Body of pancreas (tissue), 4 donors: Measurements from ENCODE around the gene RANBP10. TPM values are rescaled to one million over a fixed set of nuclear protein-coding genes. Genes with fewer than 3 reads are reported as not detected.

Experiments
- ATAC-seq: fragments of 150-250 bp; one replicate; pipeline ENCODE4 v1.9.1; 2016
- DNase-seq, 4 donors: peaks; one replicate each; pipeline ENCODE4 v3.0.0-alpha.2; 2019
- H3K27ac ChIP-seq, 4 donors: fragments of 200-600 bp; sonication (generic); 1 replicate in 3 of 4; 2 replicates in 1 of 4; pipeline versions ENCODE4 v1.5.1 to v1.6.1; 2016 to 2019; ENCODE audit warnings: mild to moderate bottlenecking in 1 of 4, mixed read lengths in 1 of 4, moderate library complexity in 1 of 4
- H3K27me3 ChIP-seq, 2 donors: fragments of 200-600 bp; sonication (generic); one replicate each; pipeline ENCODE4 v1.6.0; 2016; ENCODE audit warnings: mild to moderate bottlenecking in 1 of 2
- H3K36me3 ChIP-seq, 2 donors: fragments of 200-600 bp; sonication (generic); replicated peaks in 1 of 2; 2 replicates each; pipeline ENCODE4 v1.5.1; 2016; ENCODE audit warnings: low read depth in 2 of 2; ENCODE audit not compliant: insufficient read depth in 1 of 2
- H3K4me1 ChIP-seq: fragments of 200-600 bp; sonication (generic); one replicate; pipeline ENCODE4 v1.6.0; 2016
- H3K4me3 ChIP-seq, 2 donors: fragments of 200-600 bp; sonication (generic); 1 replicate in 1 of 2; 2 replicates in 1 of 2; pipeline ENCODE4 v1.5.1; 2016 to 2019
- H3K9me3 ChIP-seq, 3 donors: fragments of 200-600 bp; sonication (generic); 1 replicate in 2 of 3; 2 replicates in 1 of 3; pipeline ENCODE4 v1.5.1; 2016
- CTCF ChIP-seq, 7 experiments: fragments of 450-650 bp in 4 of 7; fragments of 200-600 bp in 3 of 7; sonication (generic) in 3 of 7; IDR thresholded peaks; one replicate each; pipeline ENCODE4 v1.5.1; 2016 to 2019; ENCODE audit warnings: antibody characterized with exemption in 7 of 7
- POLR2A ChIP-seq, 3 donors: fragments of 450-650 bp; IDR thresholded peaks; one replicate each; pipeline ENCODE4 v1.6.1; 2016; ENCODE audit warnings: antibody characterized with exemption in 3 of 3, mild to moderate bottlenecking in 2 of 3
- WGBS, 2 donors: methylation state at CpG; one replicate each; pipeline ENCODE4 v1.1.5; 2017; 5-methylcytosine and 5-hydroxymethylcytosine counted together
- intact Hi-C: fragments of 100-400 bp; cut with DNase I; formaldehyde crosslinking; loops from one replicate; pipeline ENCODE4 v1.15.1; 2023
- total RNA-seq, 2 donors: library from RNA; depleted of rRNA; stranded (reverse); fragments of >200 nt; gene quantifications; one replicate each; pipeline ENCODE4 v1.1.0, GENCODE V29; 2016

Gene RANBP10
- total RNA-seq, 2 donors from 2014 or later = 6.3 to 9.3 TPM

- Histone ChIP-seq H3K4me1 (peaks cover 15% of the 10 kb centered on the region), H3K36me3 (no peaks in the 10 kb centered on the region), H3K27me3 (no peaks in the 10 kb centered on the region), H3K27ac (no peak overlapping the region), H3K9me3 (no peaks in the 10 kb centered on the region), H3K4me3 (no peak overlapping the region)
- DNase-seq (no peak), ATAC-seq (no peak)
- intact Hi-C loops = no loop called here
- TF ChIP-seq CTCF (IDR thresholded peaks at IDR 0.05) (no peak), POLR2A (IDR thresholded peaks at IDR 0.05) (no peak)
- WGBS, 2 donors = 95 to 99% methylated on average over 4 of the region's 4 CpGs
These were observed 99.2 kb downstream of the RANBP10 start for GRCh38 chr16:67707210-67707609.

GRCh38 chr16:67704110-67704509, 102.2 kb downstream of the RANBP10 start:
- no peaks in the 10 kb centered on the region for H3K27me3 ChIP-seq
- no peak for TF ChIP-seq CTCF (IDR thresholded peaks at IDR 0.05)
- no peak for TF ChIP-seq POLR2A (IDR thresholded peaks at IDR 0.05)
- H3K36me3 ChIP-seq = no peaks in the 10 kb centered on the region
- no peak overlapping the region for H3K4me3 ChIP-seq
- DNase-seq (no peak), ATAC-seq (no peak)
- peaks cover 13% of the 10 kb centered on the region for H3K4me1 ChIP-seq
- WGBS, 2 donors = 81 to 82% methylated on average over 5 of the region's 5 CpGs
- H3K9me3 ChIP-seq = no peaks in the 10 kb centered on the region
- intact Hi-C loops = no loop called here
- H3K27ac ChIP-seq = no peak overlapping the region

- no peak for DNase-seq
These were observed 102.7 kb downstream of the RANBP10 start for GRCh38 chr16:67703626-67704025.

GRCh38 chr16:67702130-67702529, 104.2 kb downstream of the RANBP10 start:
- intact Hi-C loops = no loop called here

More at GRCh38 chr16:67703626-67704025, 102.7 kb downstream of the RANBP10 start:
- H3K9me3 ChIP-seq = no peaks in the 10 kb centered on the region
- H3K27ac ChIP-seq = no peak overlapping the region
- no peak for ATAC-seq
- peaks cover 9% of the 10 kb centered on the region for H3K4me1 ChIP-seq
- no peaks in the 10 kb centered on the region for H3K27me3 ChIP-seq
- intact Hi-C loops = no loop called here
- no peak overlapping the region for H3K4me3 ChIP-seq
- WGBS, 2 donors = 67 to 86% methylated on average over 2 of the region's 2 CpGs
- no peak for TF ChIP-seq POLR2A (IDR thresholded peaks at IDR 0.05)
- TF ChIP-seq CTCF (IDR thresholded peaks at IDR 0.05) = no peak
- H3K36me3 ChIP-seq = no peaks in the 10 kb centered on the region

More at GRCh38 chr16:67702130-67702529, 104.2 kb downstream of the RANBP10 start:
- Histone ChIP-seq H3K36me3 (no peaks in the 10 kb centered on the region), H3K27ac (no peak overlapping the region), H3K4me1 (peaks cover 9% of the 10 kb centered on the region), H3K9me3 (no peaks in the 10 kb centered on the region), H3K4me3 (no peak overlapping the region), H3K27me3 (no peaks in the 10 kb centered on the region)
- DNase-seq (no peak), ATAC-seq (no peak)
- 86 to 95% methylated on average over 4 of the region's 4 CpGs for WGBS, 2 donors
- TF ChIP-seq CTCF (IDR thresholded peaks at IDR 0.05) = no peak
- no peak for TF ChIP-seq POLR2A (IDR thresholded peaks at IDR 0.05)
